K562 (cell line): ENCODE measurements around the gene TBATA.

Experiments used
- TF ChIP-seq, protein P1 (sequence below), 3 experiments: IDR thresholded peaks in 2 of 3; conservative IDR thresholded peaks in 1 of 3; 2 replicates each; pipeline ENCODE4 v1.5.1; 2011 to 2012; ENCODE audit warnings: low read length in 3 of 3, mild to moderate bottlenecking in 3 of 3, control low read depth in 2 of 3, improper control_type of control experiment in 1 of 3, inconsistent platforms in 1 of 3, low read depth in 1 of 3, mixed read lengths in 1 of 3, moderate library complexity in 1 of 3; ENCODE audit not compliant: insufficient read depth in 2 of 3
- TF ChIP-seq, protein P2 (sequence below): fragments of 150-350 bp; IDR thresholded peaks from 2 replicates; pipeline ENCODE4 v1.6.1; 2014; ENCODE audit warnings: low read depth, mild to moderate bottlenecking, low read length, borderline replicate concordance

DNA sequence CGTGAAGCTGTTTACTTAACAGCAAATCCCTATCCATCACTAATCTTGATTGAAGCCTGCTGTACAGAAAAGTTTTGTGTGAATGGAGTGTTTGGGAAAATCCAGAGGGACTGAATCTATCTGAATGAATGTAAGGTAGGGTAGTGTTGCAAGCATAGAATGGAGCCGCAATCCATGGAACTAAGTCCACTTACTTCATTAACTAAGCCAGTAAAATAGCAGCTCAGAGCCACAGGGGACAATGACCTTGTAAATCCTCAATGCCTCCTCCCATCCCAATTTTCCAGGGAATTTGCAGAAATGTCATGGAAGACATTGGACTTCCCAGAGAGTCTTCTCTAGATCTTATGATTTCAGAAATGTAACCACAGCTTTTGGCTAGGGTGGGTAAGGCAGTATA is 15.2 kb downstream of the TBATA start:
- TF ChIP-seq, protein P1, sequence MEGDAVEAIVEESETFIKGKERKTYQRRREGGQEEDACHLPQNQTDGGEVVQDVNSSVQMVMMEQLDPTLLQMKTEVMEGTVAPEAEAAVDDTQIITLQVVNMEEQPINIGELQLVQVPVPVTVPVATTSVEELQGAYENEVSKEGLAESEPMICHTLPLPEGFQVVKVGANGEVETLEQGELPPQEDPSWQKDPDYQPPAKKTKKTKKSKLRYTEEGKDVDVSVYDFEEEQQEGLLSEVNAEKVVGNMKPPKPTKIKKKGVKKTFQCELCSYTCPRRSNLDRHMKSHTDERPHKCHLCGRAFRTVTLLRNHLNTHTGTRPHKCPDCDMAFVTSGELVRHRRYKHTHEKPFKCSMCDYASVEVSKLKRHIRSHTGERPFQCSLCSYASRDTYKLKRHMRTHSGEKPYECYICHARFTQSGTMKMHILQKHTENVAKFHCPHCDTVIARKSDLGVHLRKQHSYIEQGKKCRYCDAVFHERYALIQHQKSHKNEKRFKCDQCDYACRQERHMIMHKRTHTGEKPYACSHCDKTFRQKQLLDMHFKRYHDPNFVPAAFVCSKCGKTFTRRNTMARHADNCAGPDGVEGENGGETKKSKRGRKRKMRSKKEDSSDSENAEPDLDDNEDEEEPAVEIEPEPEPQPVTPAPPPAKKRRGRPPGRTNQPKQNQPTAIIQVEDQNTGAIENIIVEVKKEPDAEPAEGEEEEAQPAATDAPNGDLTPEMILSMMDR (IDR thresholded peaks at IDR 0.05 in 2 of 3, conservative IDR thresholded peaks at IDR 0.05 in 1 of 3; ENCODE audit: insufficient read depth in 2 of 3, low read depth in 1 of 3, low read length in 3 of 3): no peak
- TF ChIP-seq, protein P2, sequence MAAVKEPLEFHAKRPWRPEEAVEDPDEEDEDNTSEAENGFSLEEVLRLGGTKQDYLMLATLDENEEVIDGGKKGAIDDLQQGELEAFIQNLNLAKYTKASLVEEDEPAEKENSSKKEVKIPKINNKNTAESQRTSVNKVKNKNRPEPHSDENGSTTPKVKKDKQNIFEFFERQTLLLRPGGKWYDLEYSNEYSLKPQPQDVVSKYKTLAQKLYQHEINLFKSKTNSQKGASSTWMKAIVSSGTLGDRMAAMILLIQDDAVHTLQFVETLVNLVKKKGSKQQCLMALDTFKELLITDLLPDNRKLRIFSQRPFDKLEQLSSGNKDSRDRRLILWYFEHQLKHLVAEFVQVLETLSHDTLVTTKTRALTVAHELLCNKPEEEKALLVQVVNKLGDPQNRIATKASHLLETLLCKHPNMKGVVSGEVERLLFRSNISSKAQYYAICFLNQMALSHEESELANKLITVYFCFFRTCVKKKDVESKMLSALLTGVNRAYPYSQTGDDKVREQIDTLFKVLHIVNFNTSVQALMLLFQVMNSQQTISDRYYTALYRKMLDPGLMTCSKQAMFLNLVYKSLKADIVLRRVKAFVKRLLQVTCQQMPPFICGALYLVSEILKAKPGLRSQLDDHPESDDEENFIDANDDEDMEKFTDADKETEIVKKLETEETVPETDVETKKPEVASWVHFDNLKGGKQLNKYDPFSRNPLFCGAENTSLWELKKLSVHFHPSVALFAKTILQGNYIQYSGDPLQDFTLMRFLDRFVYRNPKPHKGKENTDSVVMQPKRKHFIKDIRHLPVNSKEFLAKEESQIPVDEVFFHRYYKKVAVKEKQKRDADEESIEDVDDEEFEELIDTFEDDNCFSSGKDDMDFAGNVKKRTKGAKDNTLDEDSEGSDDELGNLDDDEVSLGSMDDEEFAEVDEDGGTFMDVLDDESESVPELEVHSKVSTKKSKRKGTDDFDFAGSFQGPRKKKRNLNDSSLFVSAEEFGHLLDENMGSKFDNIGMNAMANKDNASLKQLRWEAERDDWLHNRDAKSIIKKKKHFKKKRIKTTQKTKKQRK: no peak
